Measurements from ENCODE around the gene ITGAE. TPM values are rescaled to one million over a fixed set of nuclear protein-coding genes. Genes with fewer than 3 reads are reported as not detected.
"Not testable (repeated sequence)": the region's sequence is repeated elsewhere in the genome, so short reads cannot be mapped to it uniquely, and the experiment has no call there.

Gene ITGAE
- total RNA-seq, 1 donor from 2014 or later, result 8.7 TPM

- DNase-seq (ENCODE audit: low read depth), result no peak
Measured at GRCh38 chr17:3761918-3762380, 39.0 kb downstream of the ITGAE start.

- no peak for DNase-seq (ENCODE audit: low read depth)
Measured at GRCh38 chr17:3761036-3761917, 39.7 kb downstream of the ITGAE start.

- no peak for DNase-seq (ENCODE audit: low read depth)
Measured at GRCh38 chr17:3759597-3760216, 41.3 kb downstream of the ITGAE start.

- DNase-seq (ENCODE audit: low read depth), result no peak
Measured at GRCh38 chr17:3755335-3756030, 45.5 kb downstream of the ITGAE start.

- peak; percentile 28 for DNase-seq (ENCODE audit: low read depth)
Measured at GRCh38 chr17:3754458-3755334, 46.3 kb downstream of the ITGAE start.

- DNase-seq (ENCODE audit: low read depth), result no peak
Measured at GRCh38 chr17:3754066-3754457, 46.9 kb downstream of the ITGAE start.

GRCh38 chr17:3753624-3754023, 47.4 kb downstream of the ITGAE start:
- DNase-seq (ENCODE audit: low read depth), result no peak

GRCh38 chr17:3751836-3752235, 49.2 kb downstream of the ITGAE start:
- no peak for DNase-seq (ENCODE audit: low read depth)

- DNase-seq (ENCODE audit: low read depth), result no peak
Measured at GRCh38 chr17:3750926-3751325, 50.1 kb downstream of the ITGAE start.

GRCh38 chr17:3750296-3750695, 50.7 kb downstream of the ITGAE start:
- no peak for DNase-seq (ENCODE audit: low read depth)

- no peak for DNase-seq (ENCODE audit: low read depth)
Measured at GRCh38 chr17:3748576-3748975, 52.4 kb downstream of the ITGAE start.

- no peak for DNase-seq (ENCODE audit: low read depth)
Measured at GRCh38 chr17:3747805-3748204, 53.2 kb downstream of the ITGAE start.

GRCh38 chr17:3745071-3745470, 55.9 kb downstream of the ITGAE start:
- DNase-seq (ENCODE audit: low read depth), result no peak

- DNase-seq (ENCODE audit: low read depth), result no peak
Measured at GRCh38 chr17:3744014-3744413, 57.0 kb downstream of the ITGAE start.

GRCh38 chr17:3740611-3741073, 60.3 kb downstream of the ITGAE start:
- no peak for DNase-seq (ENCODE audit: low read depth)

GRCh38 chr17:3739422-3740124, 61.4 kb downstream of the ITGAE start:
- DNase-seq (ENCODE audit: low read depth), result no peak

GRCh38 chr17:3738562-3739295, 62.3 kb downstream of the ITGAE start:
- DNase-seq (ENCODE audit: low read depth), result peak; percentile 62

- no peak for DNase-seq (ENCODE audit: low read depth)
Measured at GRCh38 chr17:3735515-3735914, 65.5 kb downstream of the ITGAE start.

GRCh38 chr17:3734911-3735276, 66.1 kb downstream of the ITGAE start:
- not testable (repeated sequence) for DNase-seq (ENCODE audit: low read depth)

GRCh38 chr17:3732210-3732621, 68.8 kb downstream of the ITGAE start:
- DNase-seq (ENCODE audit: low read depth), result no peak

All from renal cortical epithelial cell (primary cell).